Measurements from ENCODE around the gene OR1F1. TPM values are rescaled to one million over a fixed set of nuclear protein-coding genes. Genes with fewer than 3 reads are reported as not detected.

The OR1F1 gene
- total RNA-seq, 2 donors from 2014 or later: not detected

DNA sequence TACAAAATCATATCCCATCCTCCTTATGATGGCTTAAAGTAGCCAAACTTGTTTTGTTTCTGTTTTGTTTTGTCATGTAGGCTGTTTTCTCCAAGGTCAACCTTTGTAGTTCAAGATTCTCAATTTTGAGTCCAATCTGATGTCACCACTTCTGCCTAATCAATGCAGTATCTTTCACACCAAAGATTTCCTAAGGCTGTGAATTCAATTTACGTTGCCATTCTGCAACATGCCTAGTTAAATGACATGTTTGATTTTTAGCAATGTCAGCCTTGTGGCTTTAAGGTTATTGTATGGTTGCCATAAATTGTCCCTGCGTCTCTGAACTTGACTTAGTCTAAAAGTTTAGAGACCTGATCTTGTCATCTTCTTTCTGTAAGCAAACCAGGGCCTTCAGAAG lies 32.8 kb upstream of the OR1F1 start:
- intact Hi-C loops (cut with DNase I): no loop called here
- DNase-seq: no peak
- TF ChIP-seq, protein P1, sequence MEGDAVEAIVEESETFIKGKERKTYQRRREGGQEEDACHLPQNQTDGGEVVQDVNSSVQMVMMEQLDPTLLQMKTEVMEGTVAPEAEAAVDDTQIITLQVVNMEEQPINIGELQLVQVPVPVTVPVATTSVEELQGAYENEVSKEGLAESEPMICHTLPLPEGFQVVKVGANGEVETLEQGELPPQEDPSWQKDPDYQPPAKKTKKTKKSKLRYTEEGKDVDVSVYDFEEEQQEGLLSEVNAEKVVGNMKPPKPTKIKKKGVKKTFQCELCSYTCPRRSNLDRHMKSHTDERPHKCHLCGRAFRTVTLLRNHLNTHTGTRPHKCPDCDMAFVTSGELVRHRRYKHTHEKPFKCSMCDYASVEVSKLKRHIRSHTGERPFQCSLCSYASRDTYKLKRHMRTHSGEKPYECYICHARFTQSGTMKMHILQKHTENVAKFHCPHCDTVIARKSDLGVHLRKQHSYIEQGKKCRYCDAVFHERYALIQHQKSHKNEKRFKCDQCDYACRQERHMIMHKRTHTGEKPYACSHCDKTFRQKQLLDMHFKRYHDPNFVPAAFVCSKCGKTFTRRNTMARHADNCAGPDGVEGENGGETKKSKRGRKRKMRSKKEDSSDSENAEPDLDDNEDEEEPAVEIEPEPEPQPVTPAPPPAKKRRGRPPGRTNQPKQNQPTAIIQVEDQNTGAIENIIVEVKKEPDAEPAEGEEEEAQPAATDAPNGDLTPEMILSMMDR (IDR thresholded peaks at IDR 0.05): no peak
- no peak for TF ChIP-seq POLR2A (IDR thresholded peaks at IDR 0.05)
- Histone ChIP-seq H3K9me3 (no peaks in the 10 kb centered on the region), H3K4me1 (peaks cover 39% of the 10 kb centered on the region), H3K27ac (no peak overlapping the region), H3K4me3 (no peak overlapping the region), H3K36me3 (replicated peaks in 1 of 2; ENCODE audit: insufficient read depth in 1 of 2, low read depth in 2 of 2) (no peaks in the 10 kb centered on the region), H3K27me3 (no peaks in the 10 kb centered on the region)
- 74 to 88% methylated on average over 2 of the region's 2 CpGs for WGBS, 2 donors
- ATAC-seq: no peak

DNA sequence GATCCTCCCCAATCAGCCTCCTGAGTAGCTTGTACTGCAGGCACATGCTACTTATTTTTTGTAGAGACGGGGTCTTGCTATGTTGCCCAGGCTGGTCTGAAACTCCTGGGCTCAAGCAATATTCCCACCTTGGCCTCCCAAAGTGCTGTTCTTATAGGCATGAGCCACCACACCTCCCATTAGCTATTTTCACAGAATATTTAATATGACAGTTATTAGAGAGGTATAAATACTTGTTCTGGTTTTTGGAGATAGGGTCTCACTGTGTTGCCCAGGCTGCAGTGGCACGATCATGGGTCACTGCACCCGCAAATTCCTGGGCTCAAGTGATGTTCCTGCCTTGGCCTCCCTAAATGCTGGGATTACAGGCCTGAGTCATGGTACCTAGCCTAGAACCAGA lies 32.0 kb upstream of the OR1F1 start:
- intact Hi-C loops (cut with DNase I): no loop called here
- ATAC-seq: no peak
- H3K4me1 ChIP-seq: peaks cover 34% of the 10 kb centered on the region
- H3K4me3 ChIP-seq: no peak overlapping the region
- no peaks in the 10 kb centered on the region for H3K9me3 ChIP-seq
- WGBS, 2 donors: 96 to 97% methylated on average over 3 of the region's 3 CpGs
- DNase-seq: no peak
- no peak overlapping the region for H3K27ac ChIP-seq
- no peaks in the 10 kb centered on the region for H3K27me3 ChIP-seq
- TF ChIP-seq POLR2A (IDR thresholded peaks at IDR 0.05): no peak
- TF ChIP-seq, protein P1 (IDR thresholded peaks at IDR 0.05): no peak
- no peaks in the 10 kb centered on the region for H3K36me3 ChIP-seq (replicated peaks in 1 of 2; ENCODE audit: insufficient read depth in 1 of 2, low read depth in 2 of 2)

DNA sequence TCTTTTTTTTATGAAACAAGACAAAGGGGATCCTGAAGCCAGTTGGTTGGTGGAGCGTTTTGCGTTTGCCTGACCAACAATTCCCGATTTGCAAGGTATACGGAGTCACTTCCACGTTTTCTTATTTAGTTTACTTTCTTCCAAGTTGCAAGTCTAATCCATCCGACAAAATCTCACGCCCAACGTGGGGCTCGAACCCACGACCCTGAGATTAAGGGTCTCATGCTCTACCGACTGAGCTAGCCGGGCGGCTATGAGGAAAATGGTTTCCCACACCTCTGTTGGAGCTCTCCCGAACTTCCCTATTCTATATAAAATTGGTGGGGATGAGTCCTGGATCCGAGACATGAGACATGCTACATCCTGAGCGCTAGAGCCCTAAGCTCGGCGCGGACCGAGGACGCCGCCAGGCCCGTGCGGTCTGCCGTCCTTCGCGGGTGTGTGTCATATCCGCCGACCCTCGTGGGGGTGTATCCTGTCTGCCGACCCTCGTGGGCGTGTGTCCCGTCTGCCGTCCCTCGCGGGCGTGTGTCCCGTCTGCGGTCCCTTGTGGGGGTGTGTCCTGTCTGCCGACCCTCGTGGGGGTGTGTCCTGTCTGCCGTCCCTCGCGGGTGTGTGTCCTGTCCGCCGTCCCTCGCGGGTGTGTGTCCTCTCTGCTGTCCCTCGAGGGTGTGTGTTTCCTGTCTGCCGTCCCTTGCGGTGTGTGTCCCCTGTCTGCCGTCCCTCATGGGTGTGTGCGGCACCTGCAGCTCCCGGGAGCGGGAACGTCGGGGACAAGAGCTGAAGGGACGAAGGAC lies 30.6 kb upstream of the OR1F1 start:
- TF ChIP-seq POLR2A (IDR thresholded peaks at IDR 0.05): peak in 1 of 3 donors; percentile 5
- TF ChIP-seq, protein P1 (IDR thresholded peaks at IDR 0.05): peak in 1 of 7 experiments; percentile 6
- Histone ChIP-seq H3K9me3 (no peaks in the 10 kb centered on the region), H3K4me1 (peaks cover 24% of the 10 kb centered on the region), H3K36me3 (replicated peaks in 1 of 2; ENCODE audit: insufficient read depth in 1 of 2, low read depth in 2 of 2) (no peaks in the 10 kb centered on the region), H3K4me3 (peak overlapping the region; percentile 51 to 96), H3K27ac (peak overlapping the region; percentile 57 to 89 (median 86)), H3K27me3 (no peaks in the 10 kb centered on the region)
- ATAC-seq (peak; percentile 10), DNase-seq (peak; percentile 73 to 84 (median 78))
- intact Hi-C loops (cut with DNase I): no loop called here
- WGBS, 2 donors: 1 to 2% methylated on average over 20 to 59 of the region's 59 CpGs

DNA sequence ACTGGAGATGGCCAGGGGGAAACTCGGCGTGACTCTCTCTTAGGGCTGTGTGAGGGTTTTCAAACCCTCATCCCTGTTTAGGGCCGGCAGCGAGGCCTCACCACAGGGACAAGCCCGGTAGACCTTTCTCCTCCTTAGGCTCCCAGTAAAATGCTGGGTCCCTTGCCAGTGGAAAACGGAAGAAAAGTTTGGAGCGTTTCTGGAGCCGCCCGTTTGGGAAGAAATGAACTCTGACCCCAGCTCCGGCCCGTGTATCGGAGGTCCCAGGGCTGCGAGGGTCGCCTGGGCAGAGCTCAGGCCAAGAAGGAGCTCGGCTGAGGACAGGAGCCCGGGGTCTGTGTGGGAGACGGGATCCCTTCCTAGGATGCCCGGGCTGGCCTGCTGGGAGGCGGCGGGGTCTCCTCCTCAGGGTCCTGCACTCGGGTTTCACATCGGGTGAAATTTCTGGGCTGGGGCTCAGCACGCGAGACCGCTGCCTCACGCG lies 29.9 kb upstream of the OR1F1 start:
- Histone ChIP-seq H3K4me1 (peaks cover 21% of the 10 kb centered on the region), H3K27me3 (no peaks in the 10 kb centered on the region), H3K27ac (peak overlapping the region; percentile 57 to 89 (median 86)), H3K4me3 (peak overlapping the region; percentile 51 to 96), H3K9me3 (no peaks in the 10 kb centered on the region), H3K36me3 (replicated peaks in 1 of 2; ENCODE audit: insufficient read depth in 1 of 2, low read depth in 2 of 2) (no peaks in the 10 kb centered on the region)
- 0% methylated on average over 2 to 27 of the region's 27 CpGs for WGBS, 2 donors
- peak in 2 of 4 donors; percentile 33 to 36 for DNase-seq
- intact Hi-C loops (cut with DNase I): no loop called here
- TF ChIP-seq, protein P1 (IDR thresholded peaks at IDR 0.05): no peak
- no peak for TF ChIP-seq POLR2A (IDR thresholded peaks at IDR 0.05)
- ATAC-seq: peak; percentile 47
